ENCODE results near the gene ICE1. TPM values are rescaled to one million over a fixed set of nuclear protein-coding genes. Genes with fewer than 3 reads are reported as not detected.

Gene ICE1
- total and polyA plus RNA-seq, 4 donors = 4.1 to 18.8 (median 9.5) TPM

GRCh38 chr5:5378531-5378930 is 43.9 kb upstream of the ICE1 start:
- H3K4me1 ChIP-seq (ENCODE audit: control insufficient read depth in 4 of 4, insufficient read depth in 4 of 4, low read length in 3 of 4) = no peaks in the 10 kb centered on the region
- no peaks in the 10 kb centered on the region for H3K27me3 ChIP-seq (ENCODE audit: control insufficient read depth in 4 of 4, insufficient read depth in 4 of 4, low read length in 3 of 4)
- TF ChIP-seq SP1 (IDR thresholded peaks at IDR 0.05) (no peak), EGR1 (IDR thresholded peaks at IDR 0.05; ENCODE audit: low read depth in 2 of 2) (no peak), YY1 (IDR thresholded peaks at IDR 0.05) (no peak)
- no peak overlapping the region for H3K4me3 ChIP-seq (ENCODE audit: low read depth in 1 of 3, low read length in 3 of 3)
- H3K9me3 ChIP-seq (ENCODE audit: control insufficient read depth in 4 of 4, low read length in 3 of 4) = no peaks in the 10 kb centered on the region
- no peaks in the 10 kb centered on the region for H3K36me3 ChIP-seq (ENCODE audit: control insufficient read depth in 4 of 4, insufficient read depth in 3 of 4, low read depth in 1 of 4, low read length in 3 of 4)
- no peak overlapping the region for H3K9ac ChIP-seq (ENCODE audit: low read depth in 1 of 2, low read length in 2 of 2)
- 94% methylated on average over 3 of the region's 3 CpGs for WGBS
- no peak for DNase-seq (ENCODE audit: low spot score)
- no peak overlapping the region for H3K27ac ChIP-seq (ENCODE audit: low read depth in 1 of 2, low read length in 2 of 2)

DNA sequence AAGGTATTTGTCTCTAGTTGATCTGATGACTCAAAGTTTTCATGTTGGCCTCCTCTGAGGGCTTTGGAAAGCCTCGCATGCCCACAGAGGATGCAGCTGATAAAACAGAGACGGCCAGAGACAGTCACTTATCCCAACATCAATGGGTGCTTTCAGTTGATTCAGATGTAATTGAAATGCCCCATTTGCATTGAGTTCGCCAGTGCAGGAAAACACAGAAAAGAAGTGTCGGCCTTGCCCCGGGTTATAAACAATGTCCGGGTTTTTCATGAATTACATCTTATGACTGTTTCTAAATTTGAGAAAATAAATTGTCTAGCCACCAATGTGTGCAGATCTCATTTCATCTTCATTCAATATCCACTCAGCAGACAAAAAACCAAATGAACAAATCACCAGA is 42.2 kb upstream of the ICE1 start:
- H3K9ac ChIP-seq (ENCODE audit: low read depth in 1 of 2, low read length in 2 of 2) = no peak overlapping the region
- H3K27me3 ChIP-seq (ENCODE audit: control insufficient read depth in 4 of 4, insufficient read depth in 4 of 4, low read length in 3 of 4) = no peaks in the 10 kb centered on the region
- H3K36me3 ChIP-seq (ENCODE audit: control insufficient read depth in 4 of 4, insufficient read depth in 3 of 4, low read depth in 1 of 4, low read length in 3 of 4) = no peaks in the 10 kb centered on the region
- H3K27ac ChIP-seq (ENCODE audit: low read depth in 1 of 2, low read length in 2 of 2) = no peak overlapping the region
- H3K9me3 ChIP-seq (ENCODE audit: control insufficient read depth in 4 of 4, low read length in 3 of 4) = no peaks in the 10 kb centered on the region
- TF ChIP-seq TAF1 (conservative IDR thresholded peaks at IDR 0.05) (no peak), EGR1 (IDR thresholded peaks at IDR 0.05; ENCODE audit: low read depth in 2 of 2) (no peak), GABPA (IDR thresholded peaks at IDR 0.05 in 1 of 2, conservative IDR thresholded peaks at IDR 0.05 in 1 of 2) (no peak), NR2F2 (IDR thresholded peaks at IDR 0.05) (no peak), FOXA1 (IDR thresholded peaks at IDR 0.05) (no peak), ATF3 (IDR thresholded peaks at IDR 0.05) (no peak), RXRA (IDR thresholded peaks at IDR 0.05) (no peak), RAD21 (IDR thresholded peaks at IDR 0.05) (no peak), JUND (IDR thresholded peaks at IDR 0.05) (no peak), REST (IDR thresholded peaks at IDR 0.05) (no peak)
- TF ChIP-seq, protein P1, sequence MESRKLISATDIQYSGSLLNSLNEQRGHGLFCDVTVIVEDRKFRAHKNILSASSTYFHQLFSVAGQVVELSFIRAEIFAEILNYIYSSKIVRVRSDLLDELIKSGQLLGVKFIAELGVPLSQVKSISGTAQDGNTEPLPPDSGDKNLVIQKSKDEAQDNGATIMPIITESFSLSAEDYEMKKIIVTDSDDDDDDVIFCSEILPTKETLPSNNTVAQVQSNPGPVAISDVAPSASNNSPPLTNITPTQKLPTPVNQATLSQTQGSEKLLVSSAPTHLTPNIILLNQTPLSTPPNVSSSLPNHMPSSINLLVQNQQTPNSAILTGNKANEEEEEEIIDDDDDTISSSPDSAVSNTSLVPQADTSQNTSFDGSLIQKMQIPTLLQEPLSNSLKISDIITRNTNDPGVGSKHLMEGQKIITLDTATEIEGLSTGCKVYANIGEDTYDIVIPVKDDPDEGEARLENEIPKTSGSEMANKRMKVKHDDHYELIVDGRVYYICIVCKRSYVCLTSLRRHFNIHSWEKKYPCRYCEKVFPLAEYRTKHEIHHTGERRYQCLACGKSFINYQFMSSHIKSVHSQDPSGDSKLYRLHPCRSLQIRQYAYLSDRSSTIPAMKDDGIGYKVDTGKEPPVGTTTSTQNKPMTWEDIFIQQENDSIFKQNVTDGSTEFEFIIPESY (IDR thresholded peaks at IDR 0.05) = no peak
- no peaks in the 10 kb centered on the region for H3K4me1 ChIP-seq (ENCODE audit: control insufficient read depth in 4 of 4, insufficient read depth in 4 of 4, low read length in 3 of 4)
- 95% methylated on average over 6 of the region's 6 CpGs for WGBS
- H3K4me3 ChIP-seq (ENCODE audit: low read depth in 1 of 3, low read length in 3 of 3) = no peak overlapping the region
- DNase-seq (ENCODE audit: low spot score) = no peak

DNA sequence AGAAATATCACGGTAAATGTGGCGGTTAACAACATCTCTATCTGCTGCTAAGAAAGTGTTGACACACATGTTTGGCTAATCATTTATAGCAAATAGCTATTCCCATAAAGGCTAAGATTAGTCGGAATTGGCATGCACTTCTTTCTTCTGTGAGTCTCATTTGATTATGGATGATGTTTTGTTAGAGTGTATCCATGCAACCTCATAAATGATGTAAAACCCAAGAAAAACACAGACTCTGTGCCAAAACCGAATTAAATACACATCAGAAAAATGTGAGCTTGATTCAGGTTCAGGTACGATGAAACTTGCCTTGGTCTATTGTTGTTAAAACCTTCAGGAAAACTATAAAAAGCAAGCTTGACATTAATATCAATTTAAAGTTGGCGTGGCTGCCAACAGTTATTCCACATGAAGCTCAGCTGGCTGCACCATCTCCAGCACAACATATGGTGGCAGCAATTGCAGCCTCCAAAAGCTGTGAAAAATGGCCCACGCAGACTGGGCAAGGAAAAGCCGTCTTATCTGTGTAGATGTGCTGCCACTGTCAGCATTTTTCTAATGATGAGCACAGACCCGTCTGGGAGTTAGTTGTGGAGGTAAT is 41.1 kb upstream of the ICE1 start:
- H3K9me3 ChIP-seq (ENCODE audit: control insufficient read depth in 4 of 4, low read length in 3 of 4) = no peaks in the 10 kb centered on the region
- H3K4me3 ChIP-seq (ENCODE audit: low read depth in 1 of 3, low read length in 3 of 3) = no peak overlapping the region
- DNase-seq (ENCODE audit: low spot score) = no peak
- no peaks in the 10 kb centered on the region for H3K27me3 ChIP-seq (ENCODE audit: control insufficient read depth in 4 of 4, insufficient read depth in 4 of 4, low read length in 3 of 4)
- H3K4me1 ChIP-seq (ENCODE audit: control insufficient read depth in 4 of 4, insufficient read depth in 4 of 4, low read length in 3 of 4) = no peaks in the 10 kb centered on the region
- TF ChIP-seq TAF1 (conservative IDR thresholded peaks at IDR 0.05) (no peak), MAX (IDR thresholded peaks at IDR 0.05) (no peak), GABPA (IDR thresholded peaks at IDR 0.05 in 1 of 2, conservative IDR thresholded peaks at IDR 0.05 in 1 of 2) (no peak), EGR1 (IDR thresholded peaks at IDR 0.05; ENCODE audit: low read depth in 2 of 2) (no peak), JUND (IDR thresholded peaks at IDR 0.05) (no peak), RXRA (IDR thresholded peaks at IDR 0.05) (no peak), NR2F2 (IDR thresholded peaks at IDR 0.05) (no peak), RAD21 (IDR thresholded peaks at IDR 0.05) (no peak), YY1 (IDR thresholded peaks at IDR 0.05) (no peak), HNF4A (conservative IDR thresholded peaks at IDR 0.05) (no peak), FOXA1 (IDR thresholded peaks at IDR 0.05) (no peak), FOXA2 (IDR thresholded peaks at IDR 0.05) (no peak), ATF3 (IDR thresholded peaks at IDR 0.05) (no peak)
- H3K27ac ChIP-seq (ENCODE audit: low read depth in 1 of 2, low read length in 2 of 2) = no peak overlapping the region
- 83% methylated on average over 9 of the region's 9 CpGs for WGBS
- H3K36me3 ChIP-seq (ENCODE audit: control insufficient read depth in 4 of 4, insufficient read depth in 3 of 4, low read depth in 1 of 4, low read length in 3 of 4) = no peaks in the 10 kb centered on the region
- H3K9ac ChIP-seq (ENCODE audit: low read depth in 1 of 2, low read length in 2 of 2) = no peak overlapping the region
